Mucosa of descending colon (tissue), 3 donors: ENCODE results near the gene RPRD1B. TPM values are rescaled to one million over a fixed set of nuclear protein-coding genes. Genes with fewer than 3 reads are reported as not detected.
"Not testable (repeated sequence)": the region's sequence is repeated elsewhere in the genome, so short reads cannot be mapped to it uniquely, and the experiment has no call there.

Experiments
- ATAC-seq: fragments of 200-7000 bp; cut with Tn5 transposase; one replicate; pipeline ENCODE4 v1.9.1; 2020; ENCODE audit warnings: mild to moderate bottlenecking, moderate library complexity
- DNase-seq, 3 donors: peaks; one replicate each; pipeline ENCODE4 v3.0.0-alpha.2; 2020
- H3K36me3 ChIP-seq: fragments of 200-600 bp; one replicate; pipeline ENCODE4 v1.8.0; 2021; ENCODE audit warnings: low read depth, mild to moderate bottlenecking
- H3K4me1 ChIP-seq: fragments of 200-600 bp; one replicate; pipeline ENCODE4 v1.8.0; 2021; ENCODE audit warnings: low read depth, mild to moderate bottlenecking
- H3K4me3 ChIP-seq: fragments of 200-600 bp; one replicate; pipeline ENCODE4 v1.8.0; 2021; ENCODE audit warnings: mild to moderate bottlenecking
- H3K9me3 ChIP-seq: fragments of 200-600 bp; one replicate; pipeline ENCODE4 v1.8.0; 2021; ENCODE audit warnings: mild to moderate bottlenecking
- CTCF ChIP-seq: fragments of 200-600 bp; IDR thresholded peaks from one replicate; pipeline ENCODE4 v1.8.0; 2022; ENCODE audit warnings: antibody characterized with exemption, mild to moderate bottlenecking
- intact Hi-C, 2 donors: fragments of 100-400 bp; cut with DNase I in 1 of 2; cut with micrococcal nuclease in 1 of 2; formaldehyde crosslinking; loops; one replicate each; pipeline versions ENCODE4 v1.11.0 to v1.11.1; 2022; cut with DNase I, micrococcal nuclease
- total RNA-seq, 3 donors: library from RNA; stranded (reverse); fragmentation: NEBNext Ultra II Directional in 2 of 3; extraction: Animal tissue kit (Norgen Biotek cat#: 25700) in 2 of 3; gene quantifications; one replicate each; pipeline versions ENCODE4 v1.2.1 to v1.2.4, GENCODE V29; 2021 to 2023
- donor health status: DM: no; HTN: no; CAD: no; lungs with moderate emphysema.
- donor health status: DM: no; HTN: no; CAD: no.
- donor health status: DM: no; HTN: yes; CAD: no.

The RPRD1B gene
- total RNA-seq, 3 donors from 2014 or later = 28.2 to 36.3 (median 32.9) TPM

- ATAC-seq (no peak), DNase-seq (no peak)
- no peaks in the 10 kb centered on the region for H3K9me3 ChIP-seq
- no peak for TF ChIP-seq CTCF
- no peak overlapping the region for H3K4me3 ChIP-seq
- H3K4me1 ChIP-seq = no peaks in the 10 kb centered on the region
- intact Hi-C loops = no loop called here
- H3K36me3 ChIP-seq = no peaks in the 10 kb centered on the region
Measured at GRCh38 chr20:38004416-38004815, 29.1 kb upstream of the RPRD1B start.

GRCh38 chr20:38005903-38006302 lies 27.6 kb upstream of the RPRD1B start:
- Histone ChIP-seq H3K36me3 (no peaks in the 10 kb centered on the region), H3K4me1 (no peaks in the 10 kb centered on the region), H3K9me3 (no peaks in the 10 kb centered on the region), H3K4me3 (no peak overlapping the region)
- intact Hi-C loops = no loop called here
- ATAC-seq = no peak
- DNase-seq = no peak
- TF ChIP-seq CTCF = no peak

GRCh38 chr20:38007526-38007925 lies 26.0 kb upstream of the RPRD1B start:
- intact Hi-C loops = no loop called here
- TF ChIP-seq CTCF = no peak
- ATAC-seq (no peak), DNase-seq (no peak)
- Histone ChIP-seq H3K36me3 (no peaks in the 10 kb centered on the region), H3K9me3 (no peaks in the 10 kb centered on the region), H3K4me3 (no peak overlapping the region), H3K4me1 (no peaks in the 10 kb centered on the region)

GRCh38 chr20:38008233-38008944 lies 25.2 kb upstream of the RPRD1B start:
- ATAC-seq = peak; percentile 57
- no peak for DNase-seq
- no peaks in the 10 kb centered on the region for H3K9me3 ChIP-seq
- no peak overlapping the region for H3K4me3 ChIP-seq
- no peaks in the 10 kb centered on the region for H3K36me3 ChIP-seq
- no peak for TF ChIP-seq CTCF
- no peaks in the 10 kb centered on the region for H3K4me1 ChIP-seq
- intact Hi-C loops = no loop called here

- H3K4me3 ChIP-seq, H3K36me3 ChIP-seq, H3K9me3 ChIP-seq, intact Hi-C loops, ATAC-seq, H3K4me1 ChIP-seq, DNase-seq: not testable (repeated sequence)
Measured at GRCh38 chr20:38009416-38009815, 24.1 kb upstream of the RPRD1B start.

GRCh38 chr20:38011696-38012095 lies 21.9 kb upstream of the RPRD1B start:
- ATAC-seq = no peak
- DNase-seq = no peak
- no peak for TF ChIP-seq CTCF
- intact Hi-C loops = no loop called here
- H3K36me3 ChIP-seq = no peaks in the 10 kb centered on the region
- no peaks in the 10 kb centered on the region for H3K9me3 ChIP-seq
- no peak overlapping the region for H3K4me3 ChIP-seq
- H3K4me1 ChIP-seq = no peaks in the 10 kb centered on the region
